Loucy (cell line): ENCODE results near the gene SLBP.

ENCODE experiments used
- H2AFZ ChIP-seq: fragments of 200-600 bp; sonication (generic); 2 replicates; pipeline ENCODE4 v1.6.0; 2016; ENCODE audit warnings: antibody characterized with exemption, mild to moderate bottlenecking, low read length, moderate library complexity
- H3F3A ChIP-seq: fragments of 200-600 bp; 2 replicates; pipeline ENCODE4 v1.6.0; 2016; ENCODE audit warnings: antibody characterized with exemption, low read depth, mild to moderate bottlenecking
- H3K27me3 ChIP-seq: fragments of 200-600 bp; sonication (generic); 2 replicates; pipeline ENCODE4 v1.6.1; 2014; ENCODE audit warnings: low read length, mild to moderate bottlenecking; ENCODE audit not compliant: insufficient read depth, poor library complexity, severe bottlenecking
- H3K36me3 ChIP-seq: fragments of 200-600 bp; sonication (generic); 2 replicates; pipeline ENCODE4 v1.6.1; 2016; ENCODE audit warnings: low read length; ENCODE audit not compliant: insufficient read depth
- H3K4me1 ChIP-seq: fragments of 200-600 bp; sonication (generic); 2 replicates; pipeline ENCODE4 v1.5.1; 2014; ENCODE audit warnings: low read length, mild to moderate bottlenecking; ENCODE audit not compliant: insufficient read depth, poor library complexity, severe bottlenecking
- H3K4me2 ChIP-seq: fragments of 200-600 bp; sonication (generic); 2 replicates; pipeline ENCODE4 v1.6.0; 2014; ENCODE audit warnings: antibody characterized with exemption, low read length, low read depth, mild to moderate bottlenecking; ENCODE audit not compliant: poor library complexity, severe bottlenecking
- H3K4me3 ChIP-seq: fragments of 200-600 bp; sonication (generic); 2 replicates; pipeline ENCODE4 v1.5.1; 2014; ENCODE audit warnings: low read length, mild to moderate bottlenecking, mixed read lengths; ENCODE audit not compliant: poor library complexity, severe bottlenecking
- H3K79me2 ChIP-seq: fragments of 200-600 bp; sonication (generic); 2 replicates; pipeline ENCODE4 v1.6.1; 2014; ENCODE audit warnings: low read length; ENCODE audit not compliant: insufficient read depth
- H3K9ac ChIP-seq: fragments of 200-600 bp; sonication (generic); 2 replicates; pipeline ENCODE4 v1.6.0; 2014; ENCODE audit warnings: mild to moderate bottlenecking, low read depth, low read length, moderate library complexity; ENCODE audit not compliant: poor library complexity, severe bottlenecking
- H3K9me2 ChIP-seq: fragments of 200-600 bp; sonication (generic); replicated peaks from 2 replicates; pipeline ENCODE4 v1.6.1; 2016; ENCODE audit warnings: low read depth, low read length, mixed read lengths
- H3K9me3 ChIP-seq: fragments of 200-600 bp; sonication (generic); 2 replicates; pipeline ENCODE4 v1.6.1; 2014; ENCODE audit warnings: mild to moderate bottlenecking, antibody characterized with exemption, low read length, low read depth; ENCODE audit not compliant: insufficient read depth
- H4K20me1 ChIP-seq: fragments of 200-600 bp; sonication (generic); 2 replicates; pipeline ENCODE4 v1.6.0; 2014; ENCODE audit warnings: antibody characterized with exemption, low read length, mild to moderate bottlenecking; ENCODE audit not compliant: insufficient read depth, poor library complexity, severe bottlenecking
- CTCF ChIP-seq: fragments of 200-600 bp; sonication (generic); conservative IDR thresholded peaks from 2 replicates; pipeline ENCODE4 v1.5.1; 2014; ENCODE audit warnings: mild to moderate bottlenecking, antibody characterized with exemption, low read length
- EZH2phosphoT487 ChIP-seq: fragments of 200-600 bp; IDR thresholded peaks from 2 replicates; pipeline ENCODE4 v1.6.1; 2018; ENCODE audit warnings: antibody characterized with exemption, mild to moderate bottlenecking, moderate library complexity, borderline replicate concordance

Gene SLBP

GRCh38 chr4:1656986-1657385 is 55.1 kb downstream of the SLBP start:
- Histone ChIP-seq H3K36me3 (no peaks in the 10 kb centered on the region), H3K79me2 (no peaks in the 10 kb centered on the region), H4K20me1 (no peaks in the 10 kb centered on the region), H3K4me3 (no peak overlapping the region), H3K4me2 (no peak overlapping the region), H2AFZ (no peak overlapping the region), H3K9ac (no peak overlapping the region), H3K27me3 (no peaks in the 10 kb centered on the region), H3K4me1 (no peaks in the 10 kb centered on the region), H3F3A (no peaks in the 10 kb centered on the region), H3K9me3 (no peaks in the 10 kb centered on the region), H3K9me2 (no peaks in the 10 kb centered on the region)
- TF ChIP-seq CTCF = no peak
- TF ChIP-seq EZH2phosphoT487 = no peak

GRCh38 chr4:1656132-1656531 is 56.0 kb downstream of the SLBP start:
- no peak overlapping the region for H3K4me2 ChIP-seq
- no peaks in the 10 kb centered on the region for H3K4me1 ChIP-seq
- H3K9ac ChIP-seq = no peak overlapping the region
- no peaks in the 10 kb centered on the region for H3K79me2 ChIP-seq
- no peak overlapping the region for H3K4me3 ChIP-seq
- H3K36me3 ChIP-seq = no peaks in the 10 kb centered on the region
- no peaks in the 10 kb centered on the region for H3K9me2 ChIP-seq
- H3K27me3 ChIP-seq = no peaks in the 10 kb centered on the region
- TF ChIP-seq CTCF (no peak), EZH2phosphoT487 (no peak)
- H4K20me1 ChIP-seq = no peaks in the 10 kb centered on the region
- no peaks in the 10 kb centered on the region for H3K9me3 ChIP-seq
- H3F3A ChIP-seq = no peaks in the 10 kb centered on the region
- no peak overlapping the region for H2AFZ ChIP-seq

- H3K4me1 ChIP-seq = no peaks in the 10 kb centered on the region
- H3K9ac ChIP-seq = no peak overlapping the region
- no peaks in the 10 kb centered on the region for H3F3A ChIP-seq
- no peaks in the 10 kb centered on the region for H3K9me2 ChIP-seq
- H3K4me3 ChIP-seq = no peak overlapping the region
- H3K27me3 ChIP-seq = no peaks in the 10 kb centered on the region
- H4K20me1 ChIP-seq = no peaks in the 10 kb centered on the region
- no peak overlapping the region for H2AFZ ChIP-seq
- no peaks in the 10 kb centered on the region for H3K79me2 ChIP-seq
- no peaks in the 10 kb centered on the region for H3K9me3 ChIP-seq
- H3K36me3 ChIP-seq = no peaks in the 10 kb centered on the region
- H3K4me2 ChIP-seq = no peak overlapping the region
- TF ChIP-seq CTCF = no peak
- TF ChIP-seq EZH2phosphoT487 = no peak
These were observed 56.4 kb downstream of the SLBP start for GRCh38 chr4:1655676-1656075.
